BE2C (cell line): ENCODE measurements around the gene SF3B5.
"Not testable (repeated sequence)": the region's sequence is repeated elsewhere in the genome, so short reads cannot be mapped to it uniquely, and the experiment has no call there.

ENCODE experiments used
- DNase-seq: peaks from one replicate; pipeline ENCODE4 v3.0.0-alpha.2; 2020
- H3K27me3 ChIP-seq: fragments of 250-450 bp; sonication (Bioruptor Pico); 2 replicates; pipeline ENCODE4 v1.5.1; 2020; ENCODE audit warnings: mild to moderate bottlenecking
- H3K36me3 ChIP-seq: fragments of 250-450 bp; sonication (Bioruptor Pico); 2 replicates; pipeline ENCODE4 v1.5.1; 2020; ENCODE audit warnings: mild to moderate bottlenecking
- H3K4me1 ChIP-seq: fragments of 250-450 bp; sonication (Bioruptor Pico); 2 replicates; pipeline ENCODE4 v1.5.1; 2020
- H3K4me3 ChIP-seq: 2 replicates; pipeline ENCODE4 v1.5.1; 2011; ENCODE audit warnings: low read depth, low read length
- H3K9me3 ChIP-seq: fragments of 250-450 bp; sonication (Bioruptor Pico); 2 replicates; pipeline ENCODE4 v1.5.1; 2020
- CTCF ChIP-seq: IDR thresholded peaks from 2 replicates; pipeline ENCODE4 v1.5.1; 2012; ENCODE audit warnings: mild to moderate bottlenecking, low read depth, low read length

Gene SF3B5

GRCh38 chr6:144059139-144059538 is 36.2 kb downstream of the SF3B5 start:
- no peak for TF ChIP-seq CTCF
- no peaks in the 10 kb centered on the region for H3K9me3 ChIP-seq
- no peaks in the 10 kb centered on the region for H3K36me3 ChIP-seq
- DNase-seq: no peak
- no peak overlapping the region for H3K4me3 ChIP-seq
- peaks cover 17% of the 10 kb centered on the region for H3K27me3 ChIP-seq
- no peaks in the 10 kb centered on the region for H3K4me1 ChIP-seq

- H3K27me3 ChIP-seq: no peaks in the 10 kb centered on the region; the same call in 1 of the 2 replicates
- no peak for TF ChIP-seq CTCF
- no peaks in the 10 kb centered on the region for H3K9me3 ChIP-seq
- no peaks in the 10 kb centered on the region for H3K36me3 ChIP-seq
- no peaks in the 10 kb centered on the region for H3K4me1 ChIP-seq
- no peak overlapping the region for H3K4me3 ChIP-seq
- no peak for DNase-seq
Observed at GRCh38 chr6:144055121-144055931, 40.0 kb downstream of the SF3B5 start.

- H3K4me3 ChIP-seq: no peak overlapping the region
- H3K27me3 ChIP-seq: no peaks in the 10 kb centered on the region
- H3K36me3 ChIP-seq: no peaks in the 10 kb centered on the region
- no peaks in the 10 kb centered on the region for H3K9me3 ChIP-seq
- no peak for TF ChIP-seq CTCF
- DNase-seq: no peak
- H3K4me1 ChIP-seq: no peaks in the 10 kb centered on the region
Observed at GRCh38 chr6:144053601-144054000, 41.8 kb downstream of the SF3B5 start.

- H3K4me3 ChIP-seq: no peak overlapping the region
- H3K27me3 ChIP-seq: no peaks in the 10 kb centered on the region
- no peak for DNase-seq
- no peaks in the 10 kb centered on the region for H3K9me3 ChIP-seq
- H3K36me3 ChIP-seq: no peaks in the 10 kb centered on the region
- no peaks in the 10 kb centered on the region for H3K4me1 ChIP-seq
- TF ChIP-seq CTCF: no peak
Observed at GRCh38 chr6:144052488-144052887, 42.9 kb downstream of the SF3B5 start.

- H3K36me3 ChIP-seq: no peaks in the 10 kb centered on the region
- no peaks in the 10 kb centered on the region for H3K9me3 ChIP-seq
- no peaks in the 10 kb centered on the region for H3K27me3 ChIP-seq
- DNase-seq: no peak
- H3K4me1 ChIP-seq: no peaks in the 10 kb centered on the region
- no peak for TF ChIP-seq CTCF
- no peak overlapping the region for H3K4me3 ChIP-seq
Observed at GRCh38 chr6:144049386-144049785, 46.0 kb downstream of the SF3B5 start.

GRCh38 chr6:144047688-144048087 is 47.7 kb downstream of the SF3B5 start:
- DNase-seq: no peak
- H3K36me3 ChIP-seq: no peaks in the 10 kb centered on the region
- H3K27me3 ChIP-seq: no peaks in the 10 kb centered on the region
- no peaks in the 10 kb centered on the region for H3K4me1 ChIP-seq
- TF ChIP-seq CTCF: no peak
- no peak overlapping the region for H3K4me3 ChIP-seq
- H3K9me3 ChIP-seq: no peaks in the 10 kb centered on the region

GRCh38 chr6:144046672-144047071 is 48.7 kb downstream of the SF3B5 start:
- not testable (repeated sequence) for H3K4me1 ChIP-seq, H3K4me3 ChIP-seq, H3K9me3 ChIP-seq, H3K27me3 ChIP-seq, DNase-seq, H3K36me3 ChIP-seq

- not testable (repeated sequence) for H3K4me3 ChIP-seq, H3K4me1 ChIP-seq, H3K36me3 ChIP-seq, DNase-seq, H3K27me3 ChIP-seq, H3K9me3 ChIP-seq
Observed at GRCh38 chr6:144044989-144045388, 50.4 kb downstream of the SF3B5 start.
